Measurements from ENCODE around the gene CCDC120. TPM values are rescaled to one million over a fixed set of nuclear protein-coding genes. Genes with fewer than 3 reads are reported as not detected.

Gene CCDC120
- total RNA-seq, 1 donor from 2014 or later: 8.9 TPM

- no peak for TF ChIP-seq CTCF (IDR thresholded peaks at IDR 0.05)
- ChIA-PET POLR2A (interaction anchor here (0.6 kb wide), 1 partner anchor 137 kb away, joined by 7 read pairs; no protein-coding TSS in a partner anchor), CTCF (no interaction called here)
- Mint-ChIP-seq H3K27ac (no peak overlapping the region), H3K27me3 (no peaks in the 10 kb centered on the region), H3K4me1 (no peaks in the 10 kb centered on the region), H3K4me3 (no peak overlapping the region), H3K36me3 (ENCODE audit: low read depth) (peaks cover 12% of the 10 kb centered on the region), H3K9me3 (no peaks in the 10 kb centered on the region)
- DNase-seq (no peak), ATAC-seq (ENCODE audit: low read depth) (no peak)
- intact Hi-C loops (cut with micrococcal nuclease): no loop called here
Observed at GRCh38 chrX:49061916-49062315, 3.1 kb downstream of the CCDC120 start.

- no peaks in the 10 kb centered on the region for H3K9me3 Mint-ChIP-seq
- CTCF ChIA-PET: no interaction called here
- no peak for ATAC-seq (ENCODE audit: low read depth)
- DNase-seq: no peak
- POLR2A ChIA-PET: no interaction called here
- H3K27ac Mint-ChIP-seq: no peak overlapping the region
- no peaks in the 10 kb centered on the region for H3K4me1 Mint-ChIP-seq
- intact Hi-C loops (cut with micrococcal nuclease): no loop called here
- H3K27me3 Mint-ChIP-seq: no peaks in the 10 kb centered on the region
- H3K4me3 Mint-ChIP-seq: no peak overlapping the region
- H3K36me3 Mint-ChIP-seq (ENCODE audit: low read depth): peaks cover 15% of the 10 kb centered on the region
- TF ChIP-seq CTCF (IDR thresholded peaks at IDR 0.05): no peak
Observed at GRCh38 chrX:49063715-49064114, 4.9 kb downstream of the CCDC120 start.

DNA sequence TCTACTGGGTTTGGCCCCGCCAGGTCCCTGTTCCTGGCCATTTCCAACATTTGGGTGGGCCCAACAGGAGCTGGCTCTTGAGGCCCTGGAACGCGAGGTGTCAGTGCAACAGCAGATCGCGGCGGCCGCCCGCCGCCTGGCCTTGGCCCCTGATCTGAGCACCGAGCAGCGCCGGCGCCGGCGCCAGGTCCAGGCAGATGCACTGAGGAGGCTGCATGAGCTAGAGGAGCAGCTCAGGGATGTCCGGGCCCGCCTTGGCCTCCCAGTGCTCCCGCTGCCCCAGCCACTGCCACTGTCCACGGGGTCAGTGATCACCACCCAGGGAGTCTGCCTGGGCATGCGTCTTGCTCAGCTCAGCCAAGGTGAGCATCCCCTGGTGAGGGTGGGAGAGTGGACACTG, 5.5 kb downstream of the CCDC120 start:
- Mint-ChIP-seq H3K9me3 (no peaks in the 10 kb centered on the region), H3K36me3 (ENCODE audit: low read depth) (peaks cover 15% of the 10 kb centered on the region), H3K27me3 (no peaks in the 10 kb centered on the region), H3K27ac (no peak overlapping the region), H3K4me1 (no peaks in the 10 kb centered on the region), H3K4me3 (no peak overlapping the region)
- ChIA-PET CTCF (no interaction called here), POLR2A (no interaction called here)
- DNase-seq (no peak), ATAC-seq (ENCODE audit: low read depth) (no peak)
- no peak for TF ChIP-seq CTCF (IDR thresholded peaks at IDR 0.05)
- intact Hi-C loops (cut with micrococcal nuclease): no loop called here

- Mint-ChIP-seq H3K4me1 (no peaks in the 10 kb centered on the region), H3K27ac (no peak overlapping the region), H3K36me3 (ENCODE audit: low read depth) (peaks cover 15% of the 10 kb centered on the region), H3K4me3 (no peak overlapping the region), H3K9me3 (no peaks in the 10 kb centered on the region), H3K27me3 (no peaks in the 10 kb centered on the region)
- ATAC-seq (ENCODE audit: low read depth) (no peak), DNase-seq (no peak)
- intact Hi-C loops (cut with micrococcal nuclease): no loop called here
- no peak for TF ChIP-seq CTCF (IDR thresholded peaks at IDR 0.05)
- CTCF ChIA-PET: no interaction called here
- POLR2A ChIA-PET: no interaction called here
Observed at GRCh38 chrX:49064735-49065134, 5.9 kb downstream of the CCDC120 start.

DNA sequence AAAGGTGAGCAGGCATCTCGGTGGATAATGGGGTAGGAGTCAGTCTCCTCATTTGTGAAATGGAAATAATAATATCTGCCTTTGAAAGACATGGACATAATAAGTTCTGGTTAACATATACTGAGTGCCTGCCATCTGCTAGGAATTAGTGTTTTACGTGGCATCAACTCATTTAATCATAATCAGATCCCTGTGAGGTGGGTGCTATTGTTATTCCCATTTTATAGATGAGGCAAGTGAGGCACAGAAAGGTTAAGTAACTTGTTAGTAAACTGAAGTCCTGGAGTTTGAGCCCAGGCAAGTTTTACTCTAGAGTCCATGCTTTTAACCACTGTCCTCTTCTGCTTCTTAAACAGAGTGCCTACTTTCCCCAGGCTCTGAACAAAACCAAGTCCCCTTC, 7.5 kb downstream of the CCDC120 start:
- H3K4me1 Mint-ChIP-seq: no peaks in the 10 kb centered on the region
- POLR2A ChIA-PET: no interaction called here
- CTCF ChIA-PET: no interaction called here
- no peak overlapping the region for H3K4me3 Mint-ChIP-seq
- ATAC-seq (ENCODE audit: low read depth) (no peak), DNase-seq (no peak)
- H3K27me3 Mint-ChIP-seq: no peaks in the 10 kb centered on the region
- no peaks in the 10 kb centered on the region for H3K9me3 Mint-ChIP-seq
- intact Hi-C loops (cut with micrococcal nuclease): no loop called here
- H3K27ac Mint-ChIP-seq: no peak overlapping the region
- TF ChIP-seq CTCF (IDR thresholded peaks at IDR 0.05): no peak
- H3K36me3 Mint-ChIP-seq (ENCODE audit: low read depth): peaks cover 16% of the 10 kb centered on the region

Data from activated B cell treated with CpG ODN at 0.5 μM for 24 hours (primary cell).